Fibroblast of skin of scalp (primary cell): Measurements from ENCODE around the gene EPHA4.

Experiments
- DNase-seq: peaks from one replicate; pipeline ENCODE4 v3.0.0-alpha.2; 2013

EPHA4 gene

DNA sequence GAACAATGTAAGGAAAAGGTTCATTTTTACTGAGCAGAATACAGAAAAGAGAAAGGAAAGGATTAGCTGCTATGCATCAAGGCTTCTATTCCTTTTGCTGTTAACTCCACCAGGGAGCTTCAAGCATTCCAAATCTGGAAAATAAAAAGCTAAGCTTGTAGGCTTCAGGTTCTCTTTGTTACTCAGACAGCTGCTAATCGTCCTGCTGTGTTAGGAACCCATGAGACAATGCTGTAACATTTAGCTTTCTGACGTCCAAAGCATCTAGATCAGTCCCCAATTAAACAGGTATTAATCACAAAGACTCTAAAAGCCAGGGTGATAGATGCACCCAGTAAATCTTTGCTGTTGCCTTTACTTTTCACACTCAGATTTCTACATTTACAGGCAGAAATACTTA lies 103.8 kb downstream of the EPHA4 start:
- no peak for DNase-seq

DNA sequence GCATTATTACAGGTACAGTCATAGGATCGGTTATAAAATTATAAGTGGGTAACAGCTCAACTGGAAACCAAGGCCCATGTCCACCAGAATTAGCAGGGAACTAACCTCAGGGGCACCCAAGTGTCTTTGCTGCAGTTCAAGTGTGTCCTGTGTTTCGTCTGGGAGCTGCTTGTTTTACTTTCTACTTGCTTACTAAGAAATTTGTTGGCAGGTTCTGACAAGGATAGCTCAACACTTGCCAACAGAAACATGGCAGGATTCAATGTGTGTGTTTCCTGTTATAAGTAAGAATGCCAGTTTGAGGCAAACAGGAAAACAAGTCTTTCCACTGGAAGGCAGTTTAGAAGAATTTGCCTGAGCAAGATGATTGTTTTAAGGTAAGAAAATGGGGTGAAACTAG lies 104.5 kb downstream of the EPHA4 start:
- DNase-seq: peak; percentile 5

DNA sequence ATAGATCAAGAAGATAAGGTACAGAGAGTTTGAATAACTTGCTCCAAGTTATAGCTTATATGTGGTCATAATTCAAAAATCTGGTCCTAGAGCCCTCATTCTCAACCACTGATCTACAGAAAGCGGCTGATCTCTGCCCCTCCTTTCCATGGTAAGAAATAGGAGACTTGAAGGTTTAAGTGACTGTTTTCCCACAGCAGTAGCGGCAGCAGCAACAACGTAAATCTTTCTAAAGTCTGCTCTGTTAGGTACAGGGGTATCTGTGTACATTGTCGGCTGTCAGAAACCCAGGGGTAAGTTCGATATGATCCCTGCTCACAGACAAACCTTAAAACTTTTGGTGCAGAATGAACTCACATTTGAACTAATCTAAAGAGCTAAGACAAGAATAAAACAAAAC lies 105.4 kb downstream of the EPHA4 start:
- DNase-seq: no peak

GRCh38 chr2:221465776-221466175 lies 106.3 kb downstream of the EPHA4 start:
- DNase-seq: no peak

- DNase-seq: no peak
These were observed 107.1 kb downstream of the EPHA4 start for GRCh38 chr2:221464971-221465370.

DNA sequence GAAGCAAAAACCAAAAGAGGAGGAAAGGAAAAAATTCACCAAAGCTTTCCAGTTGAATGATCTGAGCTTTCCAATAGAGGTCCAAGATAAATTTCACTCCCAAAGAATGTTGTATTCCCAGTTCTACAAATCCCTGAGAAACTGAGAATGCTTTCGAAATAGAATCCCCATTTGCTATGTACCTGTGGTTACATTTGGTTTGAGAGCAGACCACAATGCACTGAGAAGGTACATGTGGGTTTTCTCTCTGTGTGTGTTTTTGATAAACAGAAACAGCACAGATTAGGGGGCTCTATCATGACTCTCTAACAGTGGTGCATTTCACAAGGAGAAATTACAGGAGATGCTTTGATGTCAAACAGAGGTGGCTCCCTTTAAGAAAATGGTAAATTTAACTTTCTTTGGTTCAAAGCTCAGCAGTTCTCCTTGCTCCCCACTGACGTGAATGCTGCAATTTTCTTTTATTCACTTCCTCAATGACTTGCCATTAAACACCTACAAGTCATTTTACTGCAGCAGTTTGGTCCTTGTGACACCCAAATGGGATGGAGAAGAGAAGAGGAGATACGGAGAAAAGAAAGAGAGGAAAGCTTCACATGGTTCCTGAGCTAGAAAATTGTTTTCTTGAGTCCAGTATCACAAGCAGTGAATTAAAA lies 108.7 kb downstream of the EPHA4 start:
- DNase-seq: no peak

DNA sequence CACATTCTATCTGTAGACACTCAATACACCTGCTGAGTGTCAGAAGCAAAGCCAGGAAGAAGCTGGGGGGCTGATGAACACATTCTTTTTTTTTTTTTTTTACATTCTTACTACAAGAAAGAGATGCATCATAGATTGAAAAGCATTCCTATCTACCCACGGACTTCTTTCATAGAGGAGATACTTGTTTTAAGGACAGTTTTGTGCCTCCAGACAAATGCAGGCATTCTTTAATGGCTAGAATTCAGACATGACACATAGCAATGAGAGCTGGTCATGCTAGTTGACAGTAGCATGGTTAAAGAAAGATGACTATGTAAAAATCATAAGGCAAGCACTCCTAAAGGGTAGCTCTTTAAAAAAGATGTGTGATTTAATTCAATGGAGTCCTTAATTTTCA lies 110.2 kb downstream of the EPHA4 start:
- DNase-seq: peak; percentile 51

DNA sequence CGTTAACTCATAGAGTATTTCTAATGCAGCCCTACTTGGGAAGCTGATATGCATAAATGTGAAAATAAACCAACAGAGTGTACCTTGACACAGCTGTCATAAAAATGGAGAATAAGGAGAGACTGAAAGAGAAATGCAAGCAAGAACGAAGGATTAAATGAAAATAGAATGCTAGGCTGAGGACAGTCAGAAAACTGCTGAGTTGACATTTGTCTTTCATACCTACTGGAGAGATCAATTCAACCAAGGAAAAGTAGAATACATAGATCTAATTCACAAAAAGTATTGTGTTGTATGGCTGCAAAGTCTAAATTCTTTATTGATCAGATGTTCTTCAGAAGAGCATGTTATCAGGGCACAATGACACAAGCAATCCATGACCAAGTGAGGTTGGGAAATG lies 112.0 kb downstream of the EPHA4 start:
- no peak for DNase-seq

- DNase-seq: no peak
These were observed 113.5 kb downstream of the EPHA4 start for GRCh38 chr2:221458578-221458977.

DNA sequence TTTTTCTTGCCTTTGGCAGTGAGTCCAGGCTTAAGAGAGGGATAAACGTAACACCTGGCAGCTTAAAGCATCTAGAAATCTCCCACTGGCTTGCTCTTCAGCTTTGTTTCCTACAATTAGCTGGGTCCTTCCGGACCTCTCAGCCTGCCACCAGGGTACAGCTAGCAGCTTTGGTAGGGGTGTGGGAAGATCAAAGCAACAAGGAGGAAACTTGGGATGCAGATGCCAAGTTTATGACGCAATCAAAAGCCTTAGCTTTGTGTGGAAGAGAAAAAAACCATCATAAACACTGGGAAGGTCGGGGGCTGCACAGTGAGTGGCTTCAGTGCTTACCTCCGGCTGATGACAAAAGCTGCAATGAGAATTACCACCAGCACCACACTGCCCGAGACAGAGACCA lies 116.9 kb downstream of the EPHA4 start:
- DNase-seq: no peak

GRCh38 chr2:221454459-221455105 lies 117.5 kb downstream of the EPHA4 start:
- no peak for DNase-seq

DNA sequence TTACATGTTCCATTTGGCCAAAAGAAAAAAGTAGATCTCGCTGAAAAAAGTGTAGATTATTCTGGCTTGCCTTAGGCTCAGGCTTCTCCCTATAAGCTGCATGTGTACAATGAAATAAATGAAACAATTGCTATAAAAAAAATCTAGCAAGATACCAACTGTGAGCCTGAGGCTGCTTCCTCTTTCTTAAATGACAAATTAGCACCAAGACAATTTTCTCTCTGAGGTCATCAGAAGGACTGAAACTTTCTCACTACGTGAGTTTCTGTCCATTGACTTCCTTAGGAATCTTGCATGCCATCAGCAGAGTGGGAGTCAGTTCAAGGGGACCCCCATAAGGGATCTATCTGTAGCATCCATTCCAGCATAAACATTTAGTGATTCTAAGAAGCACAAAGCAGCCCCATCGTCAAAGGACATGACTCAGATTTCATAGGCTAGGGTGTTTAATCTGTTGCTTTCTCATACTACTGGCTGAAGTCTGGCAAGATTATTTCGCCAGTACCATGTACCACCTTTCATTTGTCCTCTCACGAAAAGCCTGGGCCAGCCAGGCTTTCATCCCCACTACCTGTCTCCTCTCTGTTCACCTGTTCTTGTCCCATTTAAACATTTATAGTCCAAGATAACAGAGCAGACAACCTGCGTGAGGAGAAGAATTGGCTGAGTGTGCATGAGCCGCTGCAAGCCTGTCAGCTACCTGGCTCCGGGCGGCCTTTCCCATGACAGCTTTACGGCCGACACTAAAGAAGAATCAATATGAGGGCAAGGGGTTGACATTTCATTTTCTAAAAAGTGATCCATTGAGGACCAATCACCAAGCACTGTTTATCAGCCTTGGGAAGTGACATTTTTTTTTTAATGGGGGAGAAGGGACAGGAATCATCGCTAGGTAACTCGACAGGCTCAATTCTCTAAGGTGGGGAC lies 120.0 kb downstream of the EPHA4 start:
- no peak for DNase-seq

DNA sequence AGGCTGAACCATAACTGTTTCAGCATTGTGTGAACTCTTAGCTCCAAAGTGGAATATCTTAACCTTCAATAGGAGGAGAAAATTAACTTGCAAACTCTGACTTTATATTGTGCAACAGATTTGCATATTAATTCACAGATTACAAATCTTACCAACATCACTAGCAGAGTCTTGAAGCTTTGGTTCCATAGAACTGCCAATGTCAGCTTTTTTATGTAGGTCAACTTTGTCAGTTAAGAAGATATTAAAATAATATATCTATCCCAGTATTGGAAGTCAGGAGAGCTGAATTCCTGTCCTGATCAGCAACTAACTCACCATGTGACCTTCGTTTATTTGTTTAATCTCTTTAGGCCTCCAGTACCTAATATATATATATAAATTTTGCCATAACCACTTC lies 121.8 kb downstream of the EPHA4 start:
- no peak for DNase-seq

GRCh38 chr2:221449406-221449805 lies 122.7 kb downstream of the EPHA4 start:
- no peak for DNase-seq

DNA sequence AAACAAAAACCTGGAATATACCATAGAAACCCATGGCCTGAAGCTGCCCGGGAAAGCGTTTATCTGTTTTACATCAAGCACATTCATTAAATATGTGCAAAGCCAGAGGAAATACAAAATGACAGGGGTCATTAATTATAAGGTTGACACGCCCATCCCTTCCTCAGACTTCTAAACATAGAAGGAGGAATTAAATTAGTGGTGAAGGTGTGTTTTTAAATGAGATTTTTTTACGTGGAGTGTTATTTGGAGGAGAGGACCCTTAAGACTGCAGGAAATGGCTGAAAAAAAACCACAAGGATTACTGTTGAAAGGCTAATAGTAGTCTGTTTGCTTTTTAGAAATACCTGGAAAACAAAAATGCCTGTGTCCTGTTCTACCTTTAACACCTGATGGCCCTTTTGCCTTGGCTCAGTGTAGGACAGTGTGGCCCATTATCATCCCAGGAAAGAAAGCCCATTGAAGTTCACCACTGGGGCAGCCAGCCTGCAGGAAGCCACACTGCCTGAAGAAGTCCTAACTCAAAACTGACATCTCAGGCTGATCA lies 123.2 kb downstream of the EPHA4 start:
- no peak for DNase-seq

- no peak for DNase-seq
These were observed 123.9 kb downstream of the EPHA4 start for GRCh38 chr2:221448057-221448843.

GRCh38 chr2:221447310-221447709 lies 124.8 kb downstream of the EPHA4 start:
- peak; percentile 40 for DNase-seq

GRCh38 chr2:221446140-221446539 lies 126.0 kb downstream of the EPHA4 start:
- no peak for DNase-seq

- peak; percentile 35 for DNase-seq
These were observed 128.0 kb downstream of the EPHA4 start for GRCh38 chr2:221444106-221444505.

GRCh38 chr2:221443645-221444044 lies 128.5 kb downstream of the EPHA4 start:
- DNase-seq: peak; percentile 46

GRCh38 chr2:221442128-221442527 lies 130.0 kb downstream of the EPHA4 start:
- DNase-seq: no peak

- DNase-seq: no peak
These were observed 132.2 kb downstream of the EPHA4 start for GRCh38 chr2:221439761-221440479.
